ENCODE measurements around the gene CTPS1.

DNA sequence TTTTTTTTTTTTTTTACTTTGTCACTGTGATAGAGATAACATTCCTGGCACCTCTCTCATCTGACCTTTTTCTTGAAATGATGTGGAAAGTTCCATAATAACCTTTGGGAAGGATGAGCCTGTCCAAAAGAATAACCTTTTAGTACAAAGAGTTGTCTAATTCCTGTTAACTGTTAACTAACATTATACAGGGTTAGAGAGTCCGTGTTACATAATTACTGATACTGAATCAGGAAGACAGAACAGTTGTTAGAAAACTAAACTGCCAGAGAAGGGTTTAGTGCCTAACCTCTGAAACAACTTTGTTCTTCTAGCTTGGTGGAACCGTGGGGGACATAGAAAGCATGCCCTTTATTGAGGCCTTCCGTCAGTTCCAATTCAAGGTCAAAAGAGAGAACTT lies 8.8 kb downstream of the CTPS1 start:
- TF ChIP-seq, protein P1, sequence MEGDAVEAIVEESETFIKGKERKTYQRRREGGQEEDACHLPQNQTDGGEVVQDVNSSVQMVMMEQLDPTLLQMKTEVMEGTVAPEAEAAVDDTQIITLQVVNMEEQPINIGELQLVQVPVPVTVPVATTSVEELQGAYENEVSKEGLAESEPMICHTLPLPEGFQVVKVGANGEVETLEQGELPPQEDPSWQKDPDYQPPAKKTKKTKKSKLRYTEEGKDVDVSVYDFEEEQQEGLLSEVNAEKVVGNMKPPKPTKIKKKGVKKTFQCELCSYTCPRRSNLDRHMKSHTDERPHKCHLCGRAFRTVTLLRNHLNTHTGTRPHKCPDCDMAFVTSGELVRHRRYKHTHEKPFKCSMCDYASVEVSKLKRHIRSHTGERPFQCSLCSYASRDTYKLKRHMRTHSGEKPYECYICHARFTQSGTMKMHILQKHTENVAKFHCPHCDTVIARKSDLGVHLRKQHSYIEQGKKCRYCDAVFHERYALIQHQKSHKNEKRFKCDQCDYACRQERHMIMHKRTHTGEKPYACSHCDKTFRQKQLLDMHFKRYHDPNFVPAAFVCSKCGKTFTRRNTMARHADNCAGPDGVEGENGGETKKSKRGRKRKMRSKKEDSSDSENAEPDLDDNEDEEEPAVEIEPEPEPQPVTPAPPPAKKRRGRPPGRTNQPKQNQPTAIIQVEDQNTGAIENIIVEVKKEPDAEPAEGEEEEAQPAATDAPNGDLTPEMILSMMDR (conservative IDR thresholded peaks at IDR 0.05; ENCODE audit: low read depth in 2 of 2): no peak
- TF ChIP-seq POLR2AphosphoS5 (IDR thresholded peaks at IDR 0.05; ENCODE audit: low read depth): no peak
- TF ChIP-seq EZH2phosphoT487 (IDR thresholded peaks at IDR 0.05; ENCODE audit: unreplicated experiment): no peak
- no peak for TF ChIP-seq REST (IDR thresholded peaks at IDR 0.05; ENCODE audit: unreplicated experiment)
- no peak for TF ChIP-seq EZH2 (IDR thresholded peaks at IDR 0.05; ENCODE audit: low read depth, unreplicated experiment)
- TF ChIP-seq JUNB (IDR thresholded peaks at IDR 0.05; ENCODE audit: unreplicated experiment): no peak
- TF ChIP-seq ZNF114 (CRISPR knock-in tag; IDR thresholded peaks at IDR 0.05): no peak
- TF ChIP-seq NANOG (IDR thresholded peaks at IDR 0.05; ENCODE audit: borderline replicate concordance): no peak
